Chondrocyte (in vitro differentiated cells): ENCODE data around the gene CTNNA2. TPM values are rescaled to one million over a fixed set of nuclear protein-coding genes. Genes with fewer than 3 reads are reported as not detected.

ENCODE experiments used
- DNase-seq: peaks from one replicate; pipeline ENCODE4 v3.0.0; 2021; ENCODE audit warnings: mixed read lengths, low spot score
- H3K27ac Mint-ChIP-seq: one replicate; pipeline ENCODE4 v1.8.0; 2021; ENCODE audit warnings: mild to moderate bottlenecking, moderate library complexity, mixed read lengths; ENCODE audit not compliant: unreplicated experiment
- H3K27me3 Mint-ChIP-seq: 2 replicates; pipeline ENCODE4 v1.8.0; 2021; ENCODE audit warnings: low read depth, mixed read lengths
- H3K36me3 Mint-ChIP-seq: 2 replicates; pipeline ENCODE4 v1.8.0; 2021; ENCODE audit warnings: low read depth, mixed read lengths
- H3K4me1 Mint-ChIP-seq: 2 replicates; pipeline ENCODE4 v1.8.0; 2021; ENCODE audit warnings: low read depth, mild to moderate bottlenecking, mixed read lengths
- H3K4me3 Mint-ChIP-seq: one replicate; pipeline ENCODE4 v1.8.0; 2021; ENCODE audit warnings: mild to moderate bottlenecking, moderate library complexity, mixed read lengths; ENCODE audit not compliant: unreplicated experiment
- H3K9me3 Mint-ChIP-seq: 2 replicates; pipeline ENCODE4 v1.8.0; 2021; ENCODE audit warnings: low read depth, mixed read lengths
- total RNA-seq: library from RNA; stranded (reverse); gene quantifications from 3 replicates; pipeline ENCODE4 v1.2.1, GENCODE V29; 2021
- TF ChIP-seq, protein P1 (sequence below): fragments of 200-600 bp; sonication (generic); IDR thresholded peaks from 2 replicates; pipeline ENCODE4 v1.5.0; 2021; ENCODE audit warnings: antibody characterized with exemption, mild to moderate bottlenecking, moderate library complexity

CTNNA2 gene
- total RNA-seq, 1 donor from 2014 or later: not detected

DNA sequence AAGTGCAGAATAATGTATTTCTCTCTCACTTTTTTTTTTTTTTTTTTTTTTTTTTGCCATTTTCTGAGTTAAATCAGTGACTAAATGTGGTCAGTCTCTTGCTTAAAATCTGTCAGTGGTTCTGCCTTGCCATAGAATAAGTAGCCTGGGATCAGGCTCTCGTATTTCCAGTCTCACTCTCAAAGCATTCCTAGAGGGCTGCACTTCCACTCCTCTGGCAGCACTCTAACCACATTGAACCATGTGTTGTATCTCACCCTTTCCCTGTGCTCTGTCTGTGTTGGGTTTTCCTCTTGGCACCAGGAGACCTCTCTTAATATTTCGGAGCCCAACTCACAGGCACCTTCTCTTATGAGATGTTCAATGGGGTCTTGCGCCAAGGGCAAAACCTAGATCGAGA is 304.4 kb downstream of the CTNNA2 start:
- Mint-ChIP-seq H3K36me3 (no peaks in the 10 kb centered on the region), H3K4me1 (no peaks in the 10 kb centered on the region), H3K27ac (no peak overlapping the region), H3K27me3 (peaks cover 16% of the 10 kb centered on the region), H3K9me3 (peaks cover 7% of the 10 kb centered on the region), H3K4me3 (no peak overlapping the region)
- TF ChIP-seq, protein P1, sequence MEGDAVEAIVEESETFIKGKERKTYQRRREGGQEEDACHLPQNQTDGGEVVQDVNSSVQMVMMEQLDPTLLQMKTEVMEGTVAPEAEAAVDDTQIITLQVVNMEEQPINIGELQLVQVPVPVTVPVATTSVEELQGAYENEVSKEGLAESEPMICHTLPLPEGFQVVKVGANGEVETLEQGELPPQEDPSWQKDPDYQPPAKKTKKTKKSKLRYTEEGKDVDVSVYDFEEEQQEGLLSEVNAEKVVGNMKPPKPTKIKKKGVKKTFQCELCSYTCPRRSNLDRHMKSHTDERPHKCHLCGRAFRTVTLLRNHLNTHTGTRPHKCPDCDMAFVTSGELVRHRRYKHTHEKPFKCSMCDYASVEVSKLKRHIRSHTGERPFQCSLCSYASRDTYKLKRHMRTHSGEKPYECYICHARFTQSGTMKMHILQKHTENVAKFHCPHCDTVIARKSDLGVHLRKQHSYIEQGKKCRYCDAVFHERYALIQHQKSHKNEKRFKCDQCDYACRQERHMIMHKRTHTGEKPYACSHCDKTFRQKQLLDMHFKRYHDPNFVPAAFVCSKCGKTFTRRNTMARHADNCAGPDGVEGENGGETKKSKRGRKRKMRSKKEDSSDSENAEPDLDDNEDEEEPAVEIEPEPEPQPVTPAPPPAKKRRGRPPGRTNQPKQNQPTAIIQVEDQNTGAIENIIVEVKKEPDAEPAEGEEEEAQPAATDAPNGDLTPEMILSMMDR: no peak
- DNase-seq: no peak

DNA sequence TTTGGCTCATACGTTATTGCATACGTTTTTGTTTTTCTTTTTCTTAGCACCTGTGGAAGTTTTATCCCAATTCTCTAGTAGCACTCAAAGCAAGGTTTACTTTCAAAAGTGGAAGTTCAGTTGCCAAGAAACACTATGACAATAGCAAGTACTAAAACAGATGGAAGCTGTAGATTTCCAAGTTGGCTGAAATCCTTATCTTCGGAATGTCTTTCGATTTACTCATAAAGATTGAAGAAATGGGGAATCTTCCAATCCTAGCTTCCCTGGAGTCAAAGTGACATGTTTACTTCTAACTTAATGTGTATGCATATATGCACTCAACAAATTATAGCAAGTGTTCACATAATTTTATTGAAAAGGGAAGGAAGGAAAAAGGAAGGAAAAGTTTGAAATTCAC is 307.4 kb downstream of the CTNNA2 start:
- Mint-ChIP-seq H3K27me3 (peaks cover 16% of the 10 kb centered on the region), H3K27ac (no peak overlapping the region), H3K4me3 (no peak overlapping the region), H3K36me3 (no peaks in the 10 kb centered on the region), H3K9me3 (peaks cover 7% of the 10 kb centered on the region), H3K4me1 (no peaks in the 10 kb centered on the region)
- TF ChIP-seq, protein P1: no peak
- DNase-seq: no peak

DNA sequence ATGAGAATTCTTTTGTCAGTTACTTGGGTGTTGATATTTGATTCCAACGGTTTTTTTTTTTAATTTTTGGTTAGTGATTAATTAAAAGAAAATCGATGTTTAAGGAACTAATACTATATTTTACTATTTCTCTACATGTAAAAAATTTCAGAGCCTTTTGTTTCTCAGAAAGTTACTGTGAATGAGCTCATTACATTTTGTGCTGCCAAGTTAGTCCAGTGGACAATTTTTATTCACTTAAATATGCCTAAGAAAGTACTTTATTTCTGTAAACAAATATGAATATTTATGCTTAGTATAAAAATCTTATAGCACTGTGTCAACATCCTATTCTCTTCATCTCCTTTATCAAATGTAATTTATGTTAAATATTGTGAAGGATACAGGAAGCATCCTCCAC is 309.3 kb downstream of the CTNNA2 start:
- Mint-ChIP-seq H3K27ac (no peak overlapping the region), H3K4me1 (no peaks in the 10 kb centered on the region), H3K36me3 (no peaks in the 10 kb centered on the region), H3K4me3 (no peak overlapping the region), H3K9me3 (peaks cover 5% of the 10 kb centered on the region), H3K27me3 (peaks cover 17% of the 10 kb centered on the region)
- TF ChIP-seq, protein P1: no peak
- DNase-seq: no peak

DNA sequence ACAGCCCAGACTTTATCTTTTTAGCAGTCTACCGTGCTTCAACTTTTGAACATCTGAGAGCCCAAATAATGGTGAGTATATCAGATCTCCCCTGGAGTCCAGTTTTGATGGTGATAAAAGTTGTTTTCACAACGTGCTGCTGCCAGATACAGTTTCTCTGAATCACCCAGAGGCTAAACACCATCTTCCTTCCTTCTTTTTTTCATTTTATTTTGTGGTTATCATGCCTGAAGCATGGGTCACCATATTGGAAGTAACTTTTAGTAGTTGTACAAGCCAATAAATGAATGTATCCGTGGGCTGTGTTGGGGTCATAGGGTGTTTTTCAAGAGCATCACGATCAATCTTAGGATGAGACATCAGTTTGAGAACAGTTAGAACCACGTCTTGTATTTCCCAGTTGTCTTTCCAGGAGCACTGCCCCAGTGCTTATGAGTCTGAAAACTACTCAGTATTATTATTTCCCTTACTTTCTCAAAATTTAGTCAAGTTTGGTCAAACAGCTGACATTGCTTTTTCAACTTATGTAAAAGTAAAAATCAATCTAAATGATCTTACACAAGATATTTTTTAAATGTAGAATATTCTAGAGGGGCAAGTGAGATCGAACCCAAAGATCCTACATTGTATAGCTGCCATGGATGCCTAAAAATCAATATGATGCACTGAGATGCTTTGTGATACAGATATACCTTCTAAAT is 311.4 kb downstream of the CTNNA2 start:
- TF ChIP-seq, protein P1: no peak
- Mint-ChIP-seq H3K9me3 (peaks cover 5% of the 10 kb centered on the region), H3K27me3 (peaks cover 12% of the 10 kb centered on the region), H3K4me1 (no peaks in the 10 kb centered on the region), H3K36me3 (no peaks in the 10 kb centered on the region), H3K27ac (no peak overlapping the region), H3K4me3 (no peak overlapping the region)
- DNase-seq: no peak

DNA sequence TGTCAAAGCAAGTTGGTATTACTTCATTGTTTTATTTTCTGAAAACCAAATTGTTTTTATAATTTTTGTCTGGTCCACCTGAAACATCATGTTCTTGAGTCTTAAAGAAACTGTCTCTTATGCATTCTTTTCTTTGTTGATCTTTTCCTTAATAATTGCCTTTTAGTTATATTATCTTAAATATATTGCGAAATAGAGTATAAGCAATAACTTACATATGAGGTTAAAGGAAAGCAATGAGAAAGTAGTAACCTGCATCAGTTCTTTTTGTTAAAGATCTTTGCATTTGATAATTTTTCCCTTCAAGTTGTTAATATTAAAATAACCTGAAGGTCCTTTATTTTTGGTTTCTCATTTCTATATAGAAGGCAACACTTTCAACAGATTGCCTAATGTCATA is 315.0 kb downstream of the CTNNA2 start:
- H3K36me3 Mint-ChIP-seq: no peaks in the 10 kb centered on the region
- H3K27ac Mint-ChIP-seq: no peak overlapping the region
- TF ChIP-seq, protein P1: no peak
- peaks cover 5% of the 10 kb centered on the region for H3K9me3 Mint-ChIP-seq
- H3K4me1 Mint-ChIP-seq: no peaks in the 10 kb centered on the region
- H3K27me3 Mint-ChIP-seq: peaks cover 10% of the 10 kb centered on the region
- no peak overlapping the region for H3K4me3 Mint-ChIP-seq
- DNase-seq: no peak
